HG03060 (cell line): ENCODE data around the gene ATP6V1C2.

Experiments used
- ATAC-seq: cut with Tn5 transposase; IDR thresholded peaks from one replicate; pipeline ENCODE4 v1.9.1; 2021; ENCODE audit warnings: low read depth, moderate number of reproducible peaks; ENCODE audit not compliant: unreplicated experiment

The ATP6V1C2 gene

GRCh38 chr2:10831400-10831985, 110.1 kb downstream of the ATP6V1C2 start:
- ATAC-seq = no peak

- no peak for ATAC-seq
Observed at GRCh38 chr2:10832203-10832936, 110.9 kb downstream of the ATP6V1C2 start.

GRCh38 chr2:10833021-10833420, 111.6 kb downstream of the ATP6V1C2 start:
- ATAC-seq = no peak

GRCh38 chr2:10834068-10834655, 112.7 kb downstream of the ATP6V1C2 start:
- ATAC-seq = no peak
